ENCODE measurements around the gene SHMT2. TPM values are rescaled to one million over a fixed set of nuclear protein-coding genes. Genes with fewer than 3 reads are reported as not detected.

SHMT2 gene
- total and polyA plus RNA-seq, 2 of the 13 experiments (the other 11 are each of a cell fraction or from before 2014, with no cell fraction given) = 181 to 393 TPM

GRCh38 chr12:57238854-57239554 lies 9.5 kb downstream of the SHMT2 start (continued):
- TF ChIP-seq THRA (CRISPR knock-in tag; IDR thresholded peaks at IDR 0.05; ENCODE audit: borderline replicate concordance) = 0 out of 2 replicates have a peak, but pooled peaks have one; percentile 22
- TF ChIP-seq PLRG1 (conservative IDR thresholded peaks at IDR 0.05) = no peak
- no peak for TF ChIP-seq AFF4 (CRISPR knock-in tag; IDR thresholded peaks at IDR 0.05)
- no peak for TF ChIP-seq NONO (IDR thresholded peaks at IDR 0.05)
- peak; percentile 86 for TF ChIP-seq NONO (CRISPR knock-in tag; conservative IDR thresholded peaks at IDR 0.05)
- peak; percentile 42; the same call in 1 of the 2 replicates for TF ChIP-seq ATF2 (CRISPR knock-in tag; IDR thresholded peaks at IDR 0.05)
- TF ChIP-seq ZNF343 (CRISPR knock-in tag; IDR thresholded peaks at IDR 0.05) = no peak
- TF ChIP-seq ZBTB44 (CRISPR knock-in tag; IDR thresholded peaks at IDR 0.05) = no peak
- TF ChIP-seq TCF7 (IDR thresholded peaks at IDR 0.05; ENCODE audit: low read depth) = no peak
- no peak for TF ChIP-seq ELK4 (CRISPR knock-in tag; IDR thresholded peaks at IDR 0.05; ENCODE audit: borderline replicate concordance)
- TF ChIP-seq ZBTB10 (CRISPR knock-in tag; IDR thresholded peaks at IDR 0.05; ENCODE audit: borderline replicate concordance) = 0 out of 2 replicates have a peak, but pooled peaks have one; percentile 5
- TF ChIP-seq ZNF678 (CRISPR knock-in tag; IDR thresholded peaks at IDR 0.05) = no peak
- TF ChIP-seq NFATC3 (CRISPR knock-in tag; IDR thresholded peaks at IDR 0.05) = no peak
- TF ChIP-seq MAFK (conservative IDR thresholded peaks at IDR 0.05 in 1 of 2, IDR thresholded peaks at IDR 0.05 in 1 of 2; ENCODE audit: low read length in 2 of 2) = no peak
- TF ChIP-seq GLMP (CRISPR knock-in tag; IDR thresholded peaks at IDR 0.05; ENCODE audit: borderline replicate concordance) = no peak

Data from HepG2 (cell line).